HS-5 (cell line): ENCODE data around the gene CPSF6.
"Not testable (repeated sequence)": the region's sequence is repeated elsewhere in the genome, so short reads cannot be mapped to it uniquely, and the experiment has no call there.

Source experiments
- DNase-seq: peaks from one replicate; pipeline ENCODE4 v3.0.0-alpha.2; 2012; ENCODE audit warnings: low read depth

CPSF6 gene

DNA sequence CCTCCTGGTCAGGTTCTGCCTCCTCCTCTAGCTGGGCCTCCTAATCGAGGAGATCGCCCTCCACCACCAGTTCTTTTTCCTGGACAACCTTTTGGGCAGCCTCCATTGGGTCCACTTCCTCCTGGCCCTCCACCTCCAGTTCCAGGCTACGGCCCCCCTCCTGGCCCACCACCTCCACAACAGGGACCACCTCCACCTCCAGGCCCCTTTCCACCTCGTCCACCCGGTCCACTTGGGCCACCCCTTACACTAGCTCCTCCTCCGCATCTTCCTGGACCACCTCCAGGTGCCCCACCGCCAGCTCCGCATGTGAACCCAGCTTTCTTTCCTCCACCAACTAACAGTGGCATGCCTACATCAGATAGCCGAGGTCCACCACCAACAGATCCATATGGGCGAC lies 19.3 kb downstream of the CPSF6 start:
- DNase-seq, result no peak

GRCh38 chr12:69262264-69262974 lies 23.1 kb downstream of the CPSF6 start:
- DNase-seq, result no peak

GRCh38 chr12:69265205-69265604 lies 25.8 kb downstream of the CPSF6 start:
- no peak for DNase-seq

GRCh38 chr12:69265633-69266032 lies 26.3 kb downstream of the CPSF6 start:
- DNase-seq, result not testable (repeated sequence)

- DNase-seq, result peak; percentile 40
These were observed 26.8 kb downstream of the CPSF6 start for GRCh38 chr12:69266036-69266635.

DNA sequence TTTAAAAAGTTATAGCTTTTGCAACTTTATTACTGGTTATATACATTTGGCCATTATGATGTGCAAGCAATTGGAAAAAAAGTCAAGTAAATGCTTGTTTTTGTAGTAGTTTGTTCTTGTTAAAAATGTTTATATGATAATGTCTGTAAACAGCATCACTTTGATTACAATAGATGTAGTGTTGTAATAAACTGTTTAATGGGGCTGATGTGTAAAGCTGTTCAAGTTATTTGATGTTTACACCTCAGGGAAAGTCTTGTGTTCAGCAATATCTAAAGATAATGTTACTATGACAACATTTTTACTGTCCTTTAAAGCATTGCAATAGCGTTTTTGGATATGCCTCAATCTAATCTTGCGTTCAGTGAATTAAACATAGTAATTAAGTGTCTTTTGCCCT lies 30.4 kb downstream of the CPSF6 start:
- DNase-seq, result no peak

DNA sequence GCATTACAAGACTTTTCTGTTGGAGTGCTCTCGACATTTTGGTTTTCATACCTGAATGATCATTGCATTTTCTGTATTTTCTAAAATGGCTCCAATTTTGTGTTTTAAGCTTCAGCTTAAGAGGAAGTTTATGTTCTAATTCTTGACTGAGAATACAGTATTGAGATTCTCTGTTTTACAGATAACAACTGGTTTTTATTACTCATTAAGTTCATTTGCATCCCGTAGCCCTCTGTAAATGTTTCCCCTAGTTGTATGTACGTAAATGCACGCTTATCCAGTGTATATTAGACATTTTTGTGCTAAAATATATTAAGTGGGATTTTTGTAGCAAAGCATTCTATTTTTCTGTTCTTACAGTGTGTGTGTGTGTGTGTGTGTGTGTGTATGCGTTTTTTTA lies 33.1 kb downstream of the CPSF6 start:
- no peak for DNase-seq

DNA sequence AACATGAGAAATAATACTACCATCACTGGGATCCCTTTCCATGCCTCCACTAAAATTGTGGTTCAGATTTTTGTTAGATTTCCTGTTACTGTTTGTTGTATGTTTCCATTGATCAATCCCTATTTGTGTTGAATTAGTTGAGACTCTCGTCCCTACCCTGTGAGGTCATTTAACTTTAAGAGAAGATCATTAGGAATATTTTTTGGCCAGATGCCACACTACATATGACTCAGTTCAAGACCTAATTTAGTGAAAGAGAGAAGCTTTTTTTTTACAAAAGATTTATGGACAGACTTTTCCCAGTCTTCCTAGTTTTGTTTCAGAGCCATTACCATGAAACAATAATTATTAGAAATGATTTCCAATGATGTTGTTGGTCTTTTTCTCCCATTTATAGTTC lies 35.5 kb downstream of the CPSF6 start:
- peak; percentile 22 for DNase-seq

- DNase-seq, result no peak
These were observed 36.1 kb downstream of the CPSF6 start for GRCh38 chr12:69275471-69275891.

DNA sequence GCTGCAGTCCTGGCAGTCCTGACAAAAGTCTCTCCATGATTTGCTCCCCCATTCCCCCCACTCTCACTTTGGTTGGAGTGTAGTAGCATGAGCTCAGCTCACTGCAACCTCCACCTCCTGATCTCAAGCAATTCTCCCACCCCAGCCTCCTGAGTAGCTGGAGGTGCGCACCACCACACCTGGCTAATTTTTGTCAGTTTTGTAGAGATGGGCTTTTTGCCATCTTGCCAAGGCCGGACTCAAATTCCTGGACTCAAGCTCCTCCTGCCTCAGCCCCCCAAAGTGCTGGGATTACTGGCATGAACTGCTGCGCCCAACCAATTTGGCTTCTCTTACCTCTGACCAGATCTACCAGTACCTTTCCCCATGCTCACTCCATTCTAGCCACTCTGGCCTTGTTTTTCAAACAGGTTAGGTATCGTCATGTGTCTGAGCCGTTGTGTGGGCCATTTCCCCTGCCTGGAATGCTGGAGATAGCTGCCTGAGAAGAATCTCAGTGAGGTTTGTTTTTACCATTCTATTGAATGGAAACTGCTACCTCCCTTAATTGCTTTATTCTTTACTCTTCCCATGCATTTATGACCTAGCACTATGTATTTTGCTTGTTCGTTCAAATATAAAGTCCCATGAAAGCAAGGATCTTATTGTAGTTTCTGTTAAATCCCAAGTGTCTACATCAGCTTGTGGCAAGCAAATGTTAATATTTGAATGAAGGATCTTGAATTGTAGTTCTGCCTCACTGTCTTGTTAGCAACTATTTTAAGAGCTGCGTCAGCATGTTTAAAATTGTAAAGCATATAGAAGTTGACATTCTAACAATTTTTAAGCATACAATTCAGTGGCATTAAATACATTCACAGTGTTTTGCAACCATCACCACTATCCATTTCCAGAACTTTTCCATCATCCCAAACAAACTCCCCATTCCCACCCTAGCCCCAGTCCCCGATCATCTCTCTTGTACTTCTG lies 39.7 kb downstream of the CPSF6 start:
- no peak for DNase-seq

- DNase-seq, result peak; percentile 18
These were observed 44.8 kb downstream of the CPSF6 start for GRCh38 chr12:69284131-69284530.

DNA sequence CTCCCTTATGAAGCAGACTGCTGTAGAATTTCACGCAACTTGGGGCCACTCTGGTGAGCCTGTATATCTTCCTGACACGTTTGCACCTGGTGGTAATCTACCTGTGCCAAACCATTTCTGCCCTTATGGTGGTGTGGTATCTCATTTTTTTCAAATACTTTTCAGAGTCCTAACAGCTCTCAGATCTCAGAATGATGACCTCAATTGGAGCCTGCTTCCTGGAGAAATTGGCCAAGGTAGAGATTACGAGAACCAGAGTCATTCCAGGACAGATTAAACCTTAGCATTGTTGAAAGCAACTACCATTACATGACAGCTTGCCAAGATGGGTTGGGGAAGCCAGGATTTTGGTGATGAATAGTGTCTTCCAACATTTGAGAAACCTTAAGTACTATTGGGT lies 48.2 kb downstream of the CPSF6 start:
- no peak for DNase-seq

- peak; percentile 44 for DNase-seq
These were observed 51.3 kb downstream of the CPSF6 start for GRCh38 chr12:69290545-69291277.

DNA sequence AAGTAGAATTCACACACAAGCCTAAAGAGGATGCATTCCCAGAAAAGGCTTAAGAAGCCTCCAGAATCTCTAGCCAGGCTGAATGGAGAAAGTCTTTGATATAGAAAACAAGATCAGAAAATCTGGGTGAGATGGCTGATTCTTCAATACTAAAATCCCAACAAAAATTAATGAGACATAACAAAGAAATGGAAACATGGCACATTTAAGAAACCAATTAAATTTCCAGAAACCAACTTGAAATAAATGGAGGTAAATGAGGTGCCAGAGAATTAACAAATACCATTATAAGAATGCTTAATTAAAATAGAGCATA lies 51.9 kb downstream of the CPSF6 start:
- no peak for DNase-seq

DNA sequence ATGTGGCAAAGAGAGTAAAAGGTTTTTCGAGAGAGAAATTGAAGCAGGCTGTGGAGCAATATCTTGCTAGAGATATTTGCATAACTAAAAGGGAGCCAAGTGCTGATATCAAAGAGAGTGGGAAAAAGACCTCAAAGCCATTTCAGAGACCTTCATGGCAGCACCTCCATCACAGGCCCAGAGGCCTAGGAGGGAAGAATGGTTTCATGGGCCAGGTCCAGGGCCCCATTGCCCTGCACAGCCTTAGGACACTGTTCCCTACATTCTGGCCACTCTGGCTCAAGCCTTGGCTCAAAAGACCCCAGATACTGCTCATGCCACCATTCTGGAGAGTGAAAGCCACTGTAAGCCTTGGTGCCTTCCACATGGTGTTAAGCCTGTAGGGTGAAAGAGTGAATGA lies 58.8 kb downstream of the CPSF6 start:
- DNase-seq, result no peak

DNA sequence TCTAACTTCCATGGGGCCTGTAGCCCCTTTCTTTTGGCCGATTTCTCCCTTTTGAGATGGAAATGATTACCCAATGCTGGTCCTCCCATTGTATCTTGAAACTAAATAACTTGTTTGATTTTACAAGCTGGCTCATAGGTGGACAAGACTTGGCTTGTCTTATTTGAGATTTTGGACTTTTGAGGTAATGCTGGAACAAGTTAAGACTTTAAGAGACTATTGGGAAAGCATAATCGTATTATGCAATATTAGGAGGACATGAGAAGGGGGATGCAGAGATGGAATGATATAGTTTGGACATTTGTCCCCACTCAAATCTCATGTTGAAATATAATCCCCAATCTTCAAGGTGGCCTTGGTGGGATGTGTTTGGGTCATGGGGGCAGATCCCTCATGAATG lies 59.6 kb downstream of the CPSF6 start:
- DNase-seq, result no peak

GRCh38 chr12:69304284-69304683 lies 64.9 kb downstream of the CPSF6 start:
- DNase-seq, result no peak

DNA sequence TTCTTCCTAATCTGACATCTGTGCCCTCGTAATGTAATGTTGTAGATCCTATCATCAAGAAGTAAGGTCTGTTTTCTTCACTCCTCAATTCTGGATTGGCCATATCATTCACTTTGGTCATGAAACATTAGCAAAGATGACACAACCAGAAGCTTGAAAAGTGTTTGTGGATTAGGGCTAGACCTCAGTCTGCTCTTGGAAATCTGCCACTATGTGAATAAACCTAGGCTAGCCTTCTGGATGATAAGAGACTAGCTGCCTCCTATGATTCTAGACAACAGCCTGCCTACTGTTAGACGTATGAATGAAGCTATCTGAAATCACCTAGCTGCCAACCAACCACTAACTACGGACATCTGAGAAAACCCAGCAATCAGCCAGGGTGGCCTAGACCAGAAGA lies 70.1 kb downstream of the CPSF6 start:
- DNase-seq, result no peak

DNA sequence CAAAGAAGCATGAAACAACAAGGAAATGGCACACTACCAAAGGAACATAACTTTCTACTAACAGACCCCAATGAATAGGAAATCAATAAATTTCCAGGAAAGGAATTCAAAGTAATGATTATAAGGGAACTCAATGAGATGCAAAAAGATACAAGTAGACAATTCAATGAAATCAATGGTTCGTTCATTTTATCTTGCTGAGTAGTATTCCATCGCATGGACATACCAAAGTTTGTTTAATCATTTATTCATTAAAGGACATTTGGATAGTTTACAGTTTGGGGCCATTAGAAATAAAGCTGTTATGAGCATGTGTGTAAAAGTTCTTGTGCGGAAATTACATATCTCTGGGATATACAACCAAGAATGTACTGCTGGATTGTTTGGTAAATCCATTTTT lies 73.8 kb downstream of the CPSF6 start:
- no peak for DNase-seq

- not testable (repeated sequence) for DNase-seq
These were observed 77.4 kb downstream of the CPSF6 start for GRCh38 chr12:69316784-69317183.

- not testable (repeated sequence) for DNase-seq
These were observed 77.9 kb downstream of the CPSF6 start for GRCh38 chr12:69317233-69317632.

DNA sequence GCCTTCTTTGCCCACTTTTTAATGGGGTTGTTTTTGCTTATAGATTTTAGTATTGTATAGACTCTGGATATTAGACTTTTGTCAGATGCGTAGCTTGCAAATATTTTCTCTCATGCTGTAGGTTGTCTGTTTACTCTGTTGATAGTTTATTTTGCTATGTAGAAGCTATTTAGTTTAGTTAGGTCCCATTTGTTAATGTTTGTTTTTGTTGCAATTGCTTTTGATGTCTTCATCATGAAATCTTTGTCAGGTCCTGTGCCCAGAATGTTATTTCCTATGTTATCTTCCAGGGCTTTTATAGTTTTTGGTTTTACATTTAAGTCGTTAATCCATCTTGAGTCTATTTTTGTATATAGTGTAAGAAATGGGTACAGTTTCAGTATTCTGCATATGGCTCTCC lies 78.9 kb downstream of the CPSF6 start:
- no peak for DNase-seq
